Heart left ventricle (tissue), 16 donors: ENCODE results near the gene MAZ. TPM values are rescaled to one million over a fixed set of nuclear protein-coding genes. Genes with fewer than 3 reads are reported as not detected.

Experiments
- ATAC-seq, 4 donors: fragments of 200-7000 bp; cut with Tn5 transposase; one replicate each; pipeline ENCODE4 v1.9.1; 2020 to 2022; ENCODE audit warnings: moderate library complexity in 4 of 4, mild to moderate bottlenecking in 3 of 4, moderate number of reproducible peaks in 1 of 4
- DNase-seq, 5 donors: peaks; one replicate each; pipeline ENCODE4 v3.0.0-alpha.2; 2020
- H3K27ac ChIP-seq, 12 donors: fragments of 200-600 bp; sonication (generic) in 4 of 12; one replicate each; pipeline versions ENCODE4 v1.5.0 to v1.8.0; 2016 to 2022; ENCODE audit warnings: mild to moderate bottlenecking in 2 of 12
- H3K27me3 ChIP-seq, 9 donors: fragments of 200-600 bp; sonication (generic) in 2 of 9; one replicate each; pipeline versions ENCODE4 v1.5.1 to v1.8.0; 2016 to 2022; ENCODE audit warnings: mild to moderate bottlenecking in 3 of 9
- H3K36me3 ChIP-seq, 9 donors: fragments of 200-600 bp; sonication (generic) in 2 of 9; one replicate each; pipeline versions ENCODE4 v1.5.0 to v1.8.0; 2018 to 2022; ENCODE audit warnings: mild to moderate bottlenecking in 2 of 9
- H3K4me1 ChIP-seq, 12 donors: fragments of 200-600 bp; sonication (generic) in 4 of 12; one replicate each; pipeline versions ENCODE4 v1.5.0 to v1.8.0; 2016 to 2022; ENCODE audit warnings: mild to moderate bottlenecking in 3 of 12
- H3K4me3 ChIP-seq, 12 donors: fragments of 200-600 bp; sonication (generic) in 4 of 12; one replicate each; pipeline versions ENCODE4 v1.5.0 to v1.8.0; 2017 to 2022; ENCODE audit warnings: mild to moderate bottlenecking in 9 of 12, moderate library complexity in 4 of 12
- H3K9me3 ChIP-seq, 12 donors: fragments of 200-600 bp; sonication (generic) in 4 of 12; one replicate each; pipeline versions ENCODE4 v1.5.0 to v1.8.0; 2016 to 2022; ENCODE audit warnings: mild to moderate bottlenecking in 1 of 12
- POLR2A ChIP-seq, 2 donors: fragments of 450-650 bp; IDR thresholded peaks; one replicate each; pipeline ENCODE4 v1.6.1; 2017; ENCODE audit warnings: antibody characterized with exemption in 2 of 2, mild to moderate bottlenecking in 2 of 2, moderate library complexity in 2 of 2
- WGBS, 4 donors: extraction: QIAGEN DNeasy Blood & Tissue Kit in 2 of 4; methylation state at CpG; one replicate each; pipeline versions ENCODE4 v1.1.5 to v1.1.7; 2013 to 2018; 5-methylcytosine and 5-hydroxymethylcytosine counted together
- intact Hi-C, 10 donors: fragments of 100-400 bp; cut with DNase I; formaldehyde crosslinking; loops; one replicate each; pipeline versions ENCODE4 v1.11.1 to v1.14.2; 2022
- polyA plus RNA-seq, 2 donors: library from polyadenylated mRNA; stranded (reverse); fragments of 200-250 nt; gene quantifications; one replicate each; pipeline ENCODE4 v1.2.3, GENCODE V29; 2013
- total RNA-seq, 9 donors: library from RNA; depleted of rRNA in 2 of 9; stranded (reverse); fragments of >200 nt in 2 of 9; fragmentation: NEBNext Ultra II Directional in 3 of 9; extraction: Animal tissue kit (Norgen Biotek cat#: 25700) in 3 of 9; gene quantifications; one replicate each; pipeline versions ENCODE4 v1.1.0 to v1.2.4, GENCODE V29; 2016 to 2023
- TF ChIP-seq, protein P1 (sequence below), 12 donors: fragments of 200-600 bp; sonication (generic) in 4 of 12; IDR thresholded peaks; one replicate each; pipeline versions ENCODE4 v1.5.0 to v1.8.0; 2018 to 2022; ENCODE audit warnings: antibody characterized with exemption in 12 of 12, mild to moderate bottlenecking in 5 of 12
- donor health status: ischemic (EF 13 %, LVEDD 7.1; RV severe dilation, severe dysfunction).
- donor health status: healthy with polysubstance abuse.
- donor health status: DM: no; HTN: yes; CAD: no.
- donor health status: DM: no; HTN: no; CAD: no.
- donor health status: ischemic (EF 25% LVEDD 6.9; RV normal size, moderate dysfunction).
- donor health status: ischemic (EF 25% LVEDD 5.7; RV mildly dilated, moderate dysfunction).
- donor health status: healthy.
- donor health status: DM: yes; HTN: yes; CAD: no.
- donor health status: ischemic (EF 35%, LVEDD 5.7; RV mildly dilated, moderate dysfunction).
- donor health status: nonischemic (EF 11% LVEDD 7.7; RV severe dilation, severe dysfunction).
- donor health status: DM: yes; HTN: yes; CAD: no.
- donor health status: PGD.
- donor health status: ischemic (EF 29% LVEDD 5.4; RV normal size, mild dysfunction).
- donor health status: nonischemic (EF 23%, LVEDD 6.1; RV moderate dilation, normal function).

MAZ gene
- total and polyA plus RNA-seq, 11 donors: 58.9 to 188 (median 74.0) TPM

DNA sequence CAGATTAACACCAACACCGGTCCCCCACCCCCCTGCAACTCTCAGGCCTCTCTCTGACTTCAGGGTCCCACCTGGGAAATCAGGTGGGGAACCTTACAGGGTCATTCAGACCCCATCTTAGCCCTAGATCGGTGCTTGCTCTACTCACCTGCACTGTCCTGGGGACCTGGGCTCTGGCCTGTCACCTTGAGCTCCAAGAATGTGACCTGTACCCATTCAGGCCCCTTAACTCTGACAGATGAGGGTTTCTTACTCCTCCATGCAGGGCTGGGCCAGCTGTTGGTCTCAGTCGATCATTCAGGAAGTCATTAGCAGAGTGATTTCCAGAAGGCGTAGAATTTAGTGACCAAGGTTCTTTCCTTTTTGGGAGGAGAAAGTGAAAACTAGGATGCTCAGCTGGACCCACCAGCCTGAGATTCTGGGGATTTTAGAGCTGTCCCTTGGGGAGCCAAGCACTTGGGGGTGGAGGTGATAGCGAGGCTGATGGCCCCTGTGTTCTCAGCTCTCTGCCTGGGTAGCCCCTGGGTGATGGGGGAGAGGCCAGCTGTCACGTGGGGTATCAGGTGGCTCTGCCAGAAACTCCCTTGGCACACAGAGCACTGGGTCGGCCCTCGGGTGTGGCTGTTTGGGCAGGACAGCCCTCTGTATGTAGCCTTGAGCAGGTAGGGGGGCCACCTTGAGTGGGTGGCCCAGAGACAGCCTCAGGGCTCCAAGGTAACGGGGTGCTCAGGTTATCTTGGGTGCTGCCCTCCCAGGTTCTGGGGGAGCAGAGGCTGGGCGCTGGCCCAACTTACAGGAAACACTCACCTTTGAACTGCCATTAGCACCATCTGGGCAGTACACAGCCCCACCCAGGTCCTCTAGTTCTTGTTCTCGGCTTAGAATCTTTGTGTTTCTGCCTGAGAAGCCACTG is 14.7 kb downstream of the MAZ start:
- Histone ChIP-seq H3K4me1 (peaks cover 3 to 87% (median 66%) of the 10 kb centered on the region in 12 donors), H3K4me3 (peak overlapping the region; percentile 21 to 94 (median 73)), H3K27me3 (no peaks in the 10 kb centered on the region), H3K27ac (peak overlapping the region; percentile 74 to 96 (median 88)), H3K9me3 (no peaks in the 10 kb centered on the region), H3K36me3 (peaks cover 0 to 25% (median 15%) of the 10 kb centered on the region in 9 donors)
- ATAC-seq: peak in 3 of 4 donors; percentile 2 to 5 (median 2)
- TF ChIP-seq, protein P1, sequence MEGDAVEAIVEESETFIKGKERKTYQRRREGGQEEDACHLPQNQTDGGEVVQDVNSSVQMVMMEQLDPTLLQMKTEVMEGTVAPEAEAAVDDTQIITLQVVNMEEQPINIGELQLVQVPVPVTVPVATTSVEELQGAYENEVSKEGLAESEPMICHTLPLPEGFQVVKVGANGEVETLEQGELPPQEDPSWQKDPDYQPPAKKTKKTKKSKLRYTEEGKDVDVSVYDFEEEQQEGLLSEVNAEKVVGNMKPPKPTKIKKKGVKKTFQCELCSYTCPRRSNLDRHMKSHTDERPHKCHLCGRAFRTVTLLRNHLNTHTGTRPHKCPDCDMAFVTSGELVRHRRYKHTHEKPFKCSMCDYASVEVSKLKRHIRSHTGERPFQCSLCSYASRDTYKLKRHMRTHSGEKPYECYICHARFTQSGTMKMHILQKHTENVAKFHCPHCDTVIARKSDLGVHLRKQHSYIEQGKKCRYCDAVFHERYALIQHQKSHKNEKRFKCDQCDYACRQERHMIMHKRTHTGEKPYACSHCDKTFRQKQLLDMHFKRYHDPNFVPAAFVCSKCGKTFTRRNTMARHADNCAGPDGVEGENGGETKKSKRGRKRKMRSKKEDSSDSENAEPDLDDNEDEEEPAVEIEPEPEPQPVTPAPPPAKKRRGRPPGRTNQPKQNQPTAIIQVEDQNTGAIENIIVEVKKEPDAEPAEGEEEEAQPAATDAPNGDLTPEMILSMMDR (IDR thresholded peaks at IDR 0.05): no peak
- no peak for TF ChIP-seq POLR2A (IDR thresholded peaks at IDR 0.05)
- peak in 4 of 5 donors; percentile 37 to 56 (median 52) for DNase-seq
- WGBS, 4 donors: 34 to 47% (median 42%) methylated on average over 7 to 11 of the region's 11 CpGs
- intact Hi-C loops: loop anchor here in 3 of 10 donors (2.0 to 5.0 kb wide), 3 partner anchors 30 to 41 kb away; partner anchors contain the start of genes CDIPT (in 1 of the 3) and KIF22 (in 1 of the 3)

DNA sequence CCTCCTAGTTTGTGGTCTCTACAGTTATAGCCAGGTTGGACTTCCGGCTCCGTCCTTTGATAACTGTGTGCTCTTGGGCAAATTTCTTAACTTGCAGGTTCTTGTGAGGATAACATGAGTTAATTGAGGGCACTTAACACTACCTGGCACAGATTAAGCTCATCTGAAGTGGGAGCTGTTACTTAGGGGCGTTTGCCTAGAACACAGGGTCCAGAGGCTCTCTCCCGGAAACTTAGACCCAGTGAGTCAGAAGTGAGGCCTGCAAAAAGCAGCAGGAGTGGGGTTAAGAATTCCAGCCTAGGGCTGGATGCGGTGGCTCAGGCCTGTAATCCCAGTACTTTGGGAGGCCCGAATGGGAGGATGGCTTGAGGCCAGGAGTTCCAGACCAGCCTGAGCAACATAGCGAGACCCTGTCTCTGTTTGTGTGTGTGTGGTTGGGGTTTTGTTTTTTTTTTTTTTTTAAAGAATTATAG is 15.3 kb downstream of the MAZ start:
- H3K4me1 ChIP-seq: peaks cover 3 to 93% (median 70%) of the 10 kb centered on the region in 12 donors
- WGBS, 4 donors: 46 to 66% (median 62%) methylated on average over 7 of the region's 7 CpGs

DNA sequence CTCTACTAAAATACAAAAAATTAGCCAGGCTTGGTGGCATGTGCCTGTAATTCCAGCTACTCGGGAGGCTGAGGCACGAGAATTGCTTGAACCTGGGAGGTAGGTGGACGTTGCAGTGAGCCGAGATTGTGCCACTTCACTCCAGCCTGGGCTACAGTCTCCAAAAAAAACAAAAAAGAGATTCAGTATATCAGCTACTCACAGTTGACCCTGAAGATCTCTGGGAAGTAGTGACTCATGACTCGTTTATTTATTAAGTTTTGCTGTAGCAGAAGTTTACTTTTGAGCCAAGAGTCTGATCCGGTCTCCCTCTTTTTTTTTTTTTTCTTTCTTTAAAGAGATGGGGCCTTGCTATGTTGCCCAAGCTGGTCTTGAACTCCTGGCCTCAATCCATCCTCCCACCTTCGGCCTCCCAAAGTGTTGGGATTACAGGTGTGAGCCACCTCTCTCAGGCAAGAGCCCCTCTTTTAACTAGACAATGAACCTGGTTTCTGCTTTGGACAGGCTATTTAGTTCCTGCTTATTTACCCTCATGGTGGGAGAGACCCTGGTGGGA is 18.3 kb downstream of the MAZ start:
- DNase-seq (no peak), ATAC-seq (peak in 3 of 4 donors; percentile 13 to 42 (median 30))
- H3K27me3 ChIP-seq: no peaks in the 10 kb centered on the region
- no peaks in the 10 kb centered on the region for H3K9me3 ChIP-seq
- intact Hi-C loops: loop anchor here in 1 of 10 donors (5.0 kb wide), 1 partner anchor 38 kb away; the partner anchor contains the start of gene CDIPT
- H3K4me1 ChIP-seq: peaks cover 0 to 80% (median 58%) of the 10 kb centered on the region in 12 donors
- H3K36me3 ChIP-seq: peaks cover 0 to 18% (median 0%) of the 10 kb centered on the region in 9 donors
- TF ChIP-seq POLR2A (IDR thresholded peaks at IDR 0.05): no peak
- TF ChIP-seq, protein P1 (IDR thresholded peaks at IDR 0.05): no peak
- peak overlapping the region; percentile 59 to 91 (median 78) for H3K27ac ChIP-seq
- H3K4me3 ChIP-seq: peak overlapping the region in 6 of 12 donors; percentile 1 to 32 (median 11)
- 46 to 74% (median 58%) methylated on average over 7 of the region's 7 CpGs for WGBS, 4 donors

More for the DNA sequence above, 15.3 kb downstream of the MAZ start:
- Histone ChIP-seq H3K4me3 (peak overlapping the region in 11 of 12 donors; percentile 51 to 94 (median 73)), H3K27me3 (no peaks in the 10 kb centered on the region), H3K36me3 (peaks cover 0 to 28% (median 15%) of the 10 kb centered on the region in 9 donors), H3K27ac (peak overlapping the region; percentile 74 to 96 (median 88)), H3K9me3 (no peaks in the 10 kb centered on the region)
- intact Hi-C loops: loop anchor here in 3 of 10 donors (2.0 to 5.0 kb wide), 3 partner anchors 29 to 41 kb away; partner anchors contain the start of genes CDIPT (in 1 of the 3) and KIF22 (in 1 of the 3)
- peak in 1 of 4 donors; percentile 23 for ATAC-seq
- DNase-seq: peak in 3 of 5 donors; percentile 33 to 54 (median 39)
- TF ChIP-seq, protein P1 (IDR thresholded peaks at IDR 0.05): no peak
